Caco-2 (cell line): Measurements from ENCODE around the gene ASMT. TPM values are rescaled to one million over a fixed set of nuclear protein-coding genes. Genes with fewer than 3 reads are reported as not detected.
A peak's percentile ranks its signal among the peaks of the same experiment; 100 is the strongest.

ENCODE experiments used
- BruUV-seq: library from RNA; stranded (reverse); fragments of 400-500 nt; replicated peaks from 2 replicates; lab custom pipeline; 2021; lab: Mats Ljungman, UMichigan
- CTCF ChIA-PET: fragments of 300-600 bp; sonication (Branson Sonifier 250); formaldehyde crosslinking; loops from one replicate; lab custom pipeline; 2022; ENCODE audit warnings: antibody characterized with exemption; lab: Charles Lee
- POLR2A ChIA-PET: fragments of 300-600 bp; sonication (Branson Sonifier 250); formaldehyde crosslinking; loops from one replicate; lab custom pipeline; 2022; ENCODE audit warnings: antibody characterized with exemption; lab: Charles Lee
- DNase-seq, 2 experiments: peaks; one replicate each; pipeline versions ENCODE4 v3.0.0 to v3.0.0-alpha.2; 2020 to 2022
- H3K27me3 ChIP-seq: replicated peaks from 2 replicates; pipeline ENCODE4 v1.6.0; 2011; ENCODE audit warnings: low read length; ENCODE audit not compliant: control insufficient read depth, insufficient read depth
- H3K36me3 ChIP-seq: 2 replicates; pipeline ENCODE4 v1.5.1; 2011; ENCODE audit warnings: low read length; ENCODE audit not compliant: control insufficient read depth, insufficient read depth
- H3K4me1 ChIP-seq: fragments of 250-450 bp; sonication (Bioruptor Pico); 2 replicates; pipeline ENCODE4 v1.5.1; 2020; ENCODE audit warnings: mild to moderate bottlenecking
- H3K4me3 ChIP-seq: 2 replicates; pipeline ENCODE4 v1.5.1; 2011; ENCODE audit warnings: low read depth, mild to moderate bottlenecking, control low read depth, low read length
- H3K9me3 ChIP-seq: fragments of 250-450 bp; sonication (Bioruptor Pico); 2 replicates; pipeline ENCODE4 v1.5.1; 2020; ENCODE audit warnings: mild to moderate bottlenecking, moderate library complexity
- H3K27ac Mint-ChIP-seq: one replicate; pipeline ENCODE4 v1.8.0; 2022; ENCODE audit warnings: mixed read lengths; ENCODE audit not compliant: unreplicated experiment
- H3K27me3 Mint-ChIP-seq: one replicate; pipeline ENCODE4 v1.8.0; 2022; ENCODE audit warnings: mixed read lengths; ENCODE audit not compliant: insufficient read depth, unreplicated experiment
- H3K36me3 Mint-ChIP-seq: one replicate; pipeline ENCODE4 v1.8.0; 2022; ENCODE audit warnings: mild to moderate bottlenecking, mixed read lengths; ENCODE audit not compliant: insufficient read depth, unreplicated experiment
- H3K4me1 Mint-ChIP-seq: one replicate; pipeline ENCODE4 v1.8.0; 2022; ENCODE audit warnings: low read depth, mixed read lengths; ENCODE audit not compliant: unreplicated experiment
- H3K4me3 Mint-ChIP-seq: one replicate; pipeline ENCODE4 v1.8.0; 2022; ENCODE audit warnings: mild to moderate bottlenecking, moderate library complexity, mixed read lengths; ENCODE audit not compliant: unreplicated experiment
- H3K9me3 Mint-ChIP-seq: one replicate; pipeline ENCODE4 v1.8.0; 2022; ENCODE audit warnings: mixed read lengths; ENCODE audit not compliant: unreplicated experiment
- intact Hi-C: fragments of 100-400 bp; cut with micrococcal nuclease; formaldehyde crosslinking; loops from one replicate; pipeline ENCODE4 v1.10.0; 2022; ENCODE audit not compliant: unreplicated experiment
- total RNA-seq: library from RNA; stranded (reverse); gene quantifications from 2 replicates; pipeline ENCODE4 v1.2.3, GENCODE V29; 2022
- TF ChIP-seq, protein P1 (sequence below), 2 experiments: fragments of 200-600 bp in 1 of 2; IDR thresholded peaks; 1 replicate in 1 of 2; 2 replicates in 1 of 2; pipeline versions ENCODE4 v1.5.1 to v1.8.0; 2011 to 2022; ENCODE audit warnings: antibody characterized with exemption in 1 of 2, control low read depth in 1 of 2, inconsistent platforms in 1 of 2, low read depth in 1 of 2, low read length in 1 of 2, mild to moderate bottlenecking in 1 of 2, moderate library complexity in 1 of 2; ENCODE audit not compliant: insufficient read depth in 1 of 2, severe bottlenecking in 1 of 2, unreplicated experiment in 1 of 2

The ASMT gene
- total RNA-seq, 1 experiment from 2014 or later, result not detected

DNA sequence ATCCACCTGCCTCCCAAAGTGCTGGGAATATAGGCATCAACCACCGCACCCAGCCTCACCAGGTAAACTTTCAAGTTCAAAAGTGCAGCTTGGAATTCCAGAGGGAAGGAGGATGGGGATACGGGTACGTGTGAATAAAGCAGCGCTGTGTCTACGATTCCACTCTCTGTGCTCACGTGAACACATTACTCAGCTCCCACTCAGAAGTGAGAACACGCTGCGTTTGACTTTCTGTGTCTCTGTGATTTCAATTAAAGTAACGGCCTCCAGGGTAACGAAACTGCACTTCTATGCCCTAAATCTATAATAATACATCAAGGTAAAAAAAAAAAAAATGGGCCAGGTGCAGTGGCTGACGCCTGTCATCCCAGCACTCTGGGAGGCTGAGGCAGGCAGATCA lies 8.4 kb upstream of the ASMT start:
- ChIA-PET CTCF (no interaction called here), POLR2A (no interaction called here)
- TF ChIP-seq, protein P1, sequence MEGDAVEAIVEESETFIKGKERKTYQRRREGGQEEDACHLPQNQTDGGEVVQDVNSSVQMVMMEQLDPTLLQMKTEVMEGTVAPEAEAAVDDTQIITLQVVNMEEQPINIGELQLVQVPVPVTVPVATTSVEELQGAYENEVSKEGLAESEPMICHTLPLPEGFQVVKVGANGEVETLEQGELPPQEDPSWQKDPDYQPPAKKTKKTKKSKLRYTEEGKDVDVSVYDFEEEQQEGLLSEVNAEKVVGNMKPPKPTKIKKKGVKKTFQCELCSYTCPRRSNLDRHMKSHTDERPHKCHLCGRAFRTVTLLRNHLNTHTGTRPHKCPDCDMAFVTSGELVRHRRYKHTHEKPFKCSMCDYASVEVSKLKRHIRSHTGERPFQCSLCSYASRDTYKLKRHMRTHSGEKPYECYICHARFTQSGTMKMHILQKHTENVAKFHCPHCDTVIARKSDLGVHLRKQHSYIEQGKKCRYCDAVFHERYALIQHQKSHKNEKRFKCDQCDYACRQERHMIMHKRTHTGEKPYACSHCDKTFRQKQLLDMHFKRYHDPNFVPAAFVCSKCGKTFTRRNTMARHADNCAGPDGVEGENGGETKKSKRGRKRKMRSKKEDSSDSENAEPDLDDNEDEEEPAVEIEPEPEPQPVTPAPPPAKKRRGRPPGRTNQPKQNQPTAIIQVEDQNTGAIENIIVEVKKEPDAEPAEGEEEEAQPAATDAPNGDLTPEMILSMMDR (IDR thresholded peaks at IDR 0.05; ENCODE audit: insufficient read depth in 1 of 2, low read depth in 1 of 2, low read length in 1 of 2, severe bottlenecking in 1 of 2, unreplicated experiment in 1 of 2), result no peak
- Histone ChIP-seq H3K4me3 (no peak overlapping the region), H3K4me1 (no peaks in the 10 kb centered on the region), H3K36me3 (peaks cover 1% of the 10 kb centered on the region; the same call in 1 of the 2 replicates), H3K27me3 (no peaks in the 10 kb centered on the region), H3K9me3 (no peaks in the 10 kb centered on the region)
- Mint-ChIP-seq H3K36me3 (peaks cover 32% of the 10 kb centered on the region), H3K4me1 (no peaks in the 10 kb centered on the region), H3K9me3 (no peaks in the 10 kb centered on the region), H3K4me3 (no peak overlapping the region), H3K27ac (no peak overlapping the region), H3K27me3 (no peaks in the 10 kb centered on the region)
- intact Hi-C loops, result no loop called here
- BruUV-seq, result no TSS peak
- DNase-seq, result no peak

- TF ChIP-seq, protein P1 (IDR thresholded peaks at IDR 0.05; ENCODE audit: insufficient read depth in 1 of 2, low read depth in 1 of 2, low read length in 1 of 2, severe bottlenecking in 1 of 2, unreplicated experiment in 1 of 2), result no peak
- H3K27ac Mint-ChIP-seq, result peak overlapping the region; percentile 61
- no peaks in the 10 kb centered on the region for H3K9me3 Mint-ChIP-seq
- no peak overlapping the region for H3K4me3 ChIP-seq
- H3K36me3 Mint-ChIP-seq, result peaks cover 5% of the 10 kb centered on the region
- H3K4me1 Mint-ChIP-seq, result no peaks in the 10 kb centered on the region
- no peaks in the 10 kb centered on the region for H3K27me3 Mint-ChIP-seq
- no peaks in the 10 kb centered on the region for H3K9me3 ChIP-seq
- H3K4me3 Mint-ChIP-seq, result no peak overlapping the region
- no peaks in the 10 kb centered on the region for H3K36me3 ChIP-seq
- intact Hi-C loops, result no loop called here
- no TSS peak for BruUV-seq
- ChIA-PET CTCF (no interaction called here), POLR2A (no interaction called here)
- no peaks in the 10 kb centered on the region for H3K27me3 ChIP-seq
- DNase-seq, result no peak
- H3K4me1 ChIP-seq, result no peaks in the 10 kb centered on the region
These were observed 5.5 kb upstream of the ASMT start for GRCh38 chrX:1609311-1609710.

DNA sequence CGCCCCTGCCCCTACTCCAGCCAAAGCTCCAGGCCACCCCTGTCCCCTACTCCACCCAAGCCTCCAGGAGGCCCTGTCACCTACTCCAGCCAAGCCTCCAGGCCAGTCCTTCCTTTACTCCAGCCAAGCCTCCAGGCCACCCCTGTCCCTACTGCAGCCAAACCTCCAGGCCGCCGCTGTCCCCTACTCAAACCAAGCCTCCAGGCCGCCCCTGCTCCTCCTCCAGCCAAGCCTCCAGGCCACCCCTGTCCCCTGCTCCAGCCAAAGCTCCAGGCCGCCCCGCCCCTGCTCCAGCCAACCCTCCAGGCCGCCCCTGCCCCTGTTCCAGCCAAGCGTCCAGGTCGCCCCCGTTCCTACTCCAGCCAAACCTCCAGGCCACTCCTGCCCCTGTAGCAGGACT lies 5.1 kb upstream of the ASMT start:
- intact Hi-C loops, result no loop called here
- TF ChIP-seq, protein P1 (IDR thresholded peaks at IDR 0.05; ENCODE audit: insufficient read depth in 1 of 2, low read depth in 1 of 2, low read length in 1 of 2, severe bottlenecking in 1 of 2, unreplicated experiment in 1 of 2), result no peak
- Mint-ChIP-seq H3K27ac (peak overlapping the region; percentile 61), H3K27me3 (no peaks in the 10 kb centered on the region), H3K36me3 (peaks cover under 1% of the 10 kb centered on the region), H3K4me1 (no peaks in the 10 kb centered on the region), H3K4me3 (no peak overlapping the region), H3K9me3 (no peaks in the 10 kb centered on the region)
- no peaks in the 10 kb centered on the region for H3K9me3 ChIP-seq
- H3K27me3 ChIP-seq, result no peaks in the 10 kb centered on the region
- ChIA-PET CTCF (no interaction called here), POLR2A (no interaction called here)
- H3K4me3 ChIP-seq, result no peak overlapping the region
- no peaks in the 10 kb centered on the region for H3K4me1 ChIP-seq
- no TSS peak for BruUV-seq
- DNase-seq, result no peak
- no peaks in the 10 kb centered on the region for H3K36me3 ChIP-seq
